Stimulated activated naive CD8-positive, alpha-beta T cell treated with anti-CD3 and anti-CD28 coated beads, Interleukin-15, Interleukin-2, amounts not matched to agents 100 U/mL and 50 U/mL, for 24 hours (primary cell): ENCODE results near the gene UBE2R2.
"Not testable (repeated sequence)": the region's sequence is repeated elsewhere in the genome, so short reads cannot be mapped to it uniquely, and the experiment has no call there.

Experiments
- ATAC-seq: fragments of 150-1000 bp; cut with Tn5 transposase; one replicate; pipeline ENCODE4 v1.10.0; 2021
- DNase-seq: peaks from one replicate; pipeline ENCODE4 v3.0.0; 2021

UBE2R2 gene

GRCh38 chr9:33799928-33800704 lies 16.8 kb upstream of the UBE2R2 start:
- no peak for ATAC-seq
- no peak for DNase-seq

GRCh38 chr9:33800886-33801285 lies 16.1 kb upstream of the UBE2R2 start:
- DNase-seq (no peak), ATAC-seq (no peak)

DNA sequence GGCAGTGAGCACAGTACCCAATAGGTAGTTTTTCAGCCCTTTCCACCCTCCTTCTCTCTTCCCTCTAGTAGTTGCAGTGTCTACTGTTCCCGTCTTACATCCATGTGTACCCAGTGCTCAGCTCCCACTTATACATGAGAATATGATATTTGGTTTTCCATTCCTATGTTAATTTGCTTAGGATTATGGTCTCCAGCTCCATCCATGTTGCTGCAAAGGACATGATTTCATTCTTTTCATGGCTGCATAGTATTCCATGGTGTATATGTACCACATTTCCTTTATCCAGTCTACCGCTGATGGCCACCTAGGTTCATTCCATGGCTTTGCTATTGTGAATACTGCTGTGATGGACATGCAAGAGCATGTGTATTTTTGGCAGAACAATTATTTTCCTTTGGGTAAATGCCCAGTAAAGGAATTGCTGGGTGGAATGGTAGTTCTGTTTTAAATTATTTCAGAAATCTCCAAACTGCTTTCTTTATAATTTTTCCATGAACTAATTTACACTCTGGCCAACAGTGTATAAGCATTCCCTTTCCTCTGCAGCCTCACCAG lies 14.9 kb upstream of the UBE2R2 start:
- ATAC-seq: not testable (repeated sequence)

GRCh38 chr9:33804196-33804595 lies 12.8 kb upstream of the UBE2R2 start:
- ATAC-seq: not testable (repeated sequence)

More for the DNA sequence above, 14.9 kb upstream of the UBE2R2 start:
- not testable (repeated sequence) for DNase-seq

DNA sequence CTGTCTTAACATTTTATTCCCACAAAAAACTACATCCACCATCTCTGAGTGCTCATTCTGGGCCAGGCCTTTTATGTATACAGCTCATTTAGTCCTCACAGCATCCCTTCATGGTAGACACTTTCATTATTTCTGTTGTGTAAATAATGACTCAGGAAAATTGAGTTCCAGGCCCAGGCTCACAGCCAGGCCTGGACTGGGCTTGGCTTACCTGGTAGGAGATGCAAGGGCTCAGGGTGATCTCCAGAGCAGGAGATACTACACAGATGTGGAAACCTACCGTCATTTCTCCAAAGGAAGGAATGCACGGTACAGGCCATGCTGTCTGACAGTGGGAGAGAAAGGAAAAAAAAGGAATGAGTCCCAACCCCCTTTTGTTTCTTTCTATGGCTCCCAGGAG lies 9.8 kb upstream of the UBE2R2 start:
- not testable (repeated sequence) for ATAC-seq, DNase-seq

More at GRCh38 chr9:33804196-33804595, 12.8 kb upstream of the UBE2R2 start:
- not testable (repeated sequence) for DNase-seq

DNA sequence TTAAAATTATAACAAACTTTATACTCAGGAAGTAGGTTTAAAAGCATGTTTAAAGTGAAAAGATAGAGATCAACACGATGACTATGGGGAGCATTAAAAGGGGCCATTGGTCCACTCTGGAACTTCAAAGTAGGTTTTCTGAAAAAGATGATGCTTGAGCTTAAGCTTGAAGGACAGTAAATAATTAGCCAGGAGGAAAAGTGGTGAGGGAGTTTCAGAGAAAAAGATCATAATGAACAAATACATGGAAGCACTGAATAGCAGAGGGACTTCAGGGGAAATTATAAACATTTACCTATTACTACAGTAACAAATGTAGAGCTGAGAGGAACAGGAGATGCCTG lies 8.0 kb upstream of the UBE2R2 start:
- not testable (repeated sequence) for ATAC-seq, DNase-seq

DNA sequence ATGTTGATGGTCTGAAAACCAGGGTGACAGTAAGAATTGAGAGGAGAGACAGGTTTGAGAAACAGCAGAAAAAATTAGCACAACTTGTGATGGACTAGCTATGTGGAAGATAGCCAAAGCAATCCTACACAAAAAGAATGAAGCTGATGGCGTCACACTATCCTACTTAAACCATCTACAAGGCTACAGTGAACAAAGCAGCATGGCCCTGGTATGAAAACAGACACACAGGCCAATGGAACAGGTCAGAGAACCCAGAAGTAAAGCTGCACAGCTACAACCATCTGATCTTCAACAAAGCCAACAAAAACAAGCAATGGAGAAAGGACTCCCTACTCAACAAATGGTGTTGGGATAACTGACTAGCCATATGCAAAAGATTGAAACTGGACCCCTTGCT lies 7.5 kb upstream of the UBE2R2 start:
- DNase-seq (no peak), ATAC-seq (no peak)

DNA sequence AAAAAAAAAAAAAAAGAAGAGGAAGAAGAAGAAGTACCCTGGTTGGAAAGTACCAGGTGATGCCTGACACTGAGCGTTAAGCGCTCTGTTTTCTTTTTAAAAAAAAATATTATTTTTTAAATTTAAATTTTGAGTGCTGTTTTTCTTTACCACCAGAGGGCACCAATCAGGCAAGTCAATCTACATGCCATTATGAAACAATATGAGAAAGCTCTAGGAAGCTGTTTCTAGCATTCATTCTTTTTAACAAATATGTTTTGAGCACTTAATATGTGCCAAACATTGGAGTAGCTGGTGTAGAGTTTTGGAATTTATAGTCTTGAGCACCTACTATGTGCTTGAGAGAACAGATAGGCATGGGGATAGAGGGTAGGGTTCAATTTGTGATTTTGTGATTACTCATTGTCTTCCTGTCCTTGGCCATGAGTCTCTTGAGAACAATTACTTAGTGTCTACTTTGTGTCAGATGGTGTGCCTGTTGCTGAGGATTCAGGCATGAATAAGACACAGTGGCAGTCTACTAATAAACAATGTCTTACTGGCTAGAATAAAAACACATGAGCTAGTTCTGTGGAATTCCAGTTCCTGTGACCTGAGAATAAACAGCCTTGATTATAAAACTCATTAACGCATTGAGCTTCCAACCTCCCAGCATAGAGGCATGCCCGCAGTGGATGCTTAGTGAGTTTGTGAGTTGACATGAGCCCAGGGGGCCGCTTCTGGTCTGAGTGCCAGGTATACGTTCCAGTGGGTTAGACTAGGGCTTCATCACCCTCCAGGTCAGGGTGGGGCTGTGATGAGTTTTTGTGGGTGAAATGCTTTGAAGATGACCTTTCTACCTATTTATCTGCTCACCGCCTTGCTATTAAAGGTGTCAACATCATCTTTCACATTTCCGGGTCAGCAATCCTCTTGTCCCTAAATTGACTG lies 3.0 kb upstream of the UBE2R2 start:
- ATAC-seq (no peak), DNase-seq (no peak)

- ATAC-seq (no peak), DNase-seq (no peak)
Measured at GRCh38 chr9:33815781-33816180, 1.2 kb upstream of the UBE2R2 start.

DNA sequence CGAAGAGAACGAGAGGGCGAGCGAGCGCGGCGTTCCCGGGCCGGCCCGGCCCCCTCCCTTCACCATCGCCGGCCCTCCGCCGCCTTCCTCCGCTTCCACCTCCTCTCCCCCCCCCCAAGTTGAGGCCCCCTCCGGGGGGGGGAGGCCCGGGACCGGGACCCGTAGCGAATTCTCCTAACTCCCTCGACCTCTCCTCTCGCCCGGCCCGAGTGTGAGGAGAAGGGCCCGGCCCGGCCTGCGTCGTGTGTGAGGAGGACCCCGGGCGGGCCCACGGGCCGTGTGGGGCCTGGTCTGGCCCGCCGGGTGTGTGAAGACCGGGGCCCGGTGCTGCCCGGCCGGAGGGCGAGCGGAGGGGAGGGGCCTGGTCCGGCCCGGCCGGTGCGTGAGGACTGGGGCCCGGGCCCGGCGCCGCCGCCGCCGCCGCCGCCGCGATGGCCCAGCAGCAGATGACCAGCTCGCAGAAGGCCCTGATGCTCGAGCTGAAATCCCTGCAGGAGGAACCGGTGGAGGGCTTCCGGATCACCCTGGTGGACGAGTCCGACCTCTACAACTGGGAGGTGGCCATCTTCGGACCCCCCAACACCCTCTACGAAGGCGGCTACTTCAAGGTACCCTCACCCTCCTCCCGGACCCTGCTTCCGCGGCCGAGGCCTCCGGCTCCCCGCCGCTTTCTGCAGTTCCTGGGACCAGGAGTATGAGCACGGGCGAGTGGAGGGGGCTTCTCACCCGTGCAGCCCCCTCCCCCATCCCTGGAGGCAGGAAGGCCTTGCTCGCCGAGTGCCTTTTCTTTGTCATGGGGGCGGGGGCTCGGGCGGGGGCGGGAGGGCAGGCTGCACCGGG lies 587 bp downstream of the UBE2R2 start:
- DNase-seq (peak; percentile 57), ATAC-seq (peak; percentile 5)

DNA sequence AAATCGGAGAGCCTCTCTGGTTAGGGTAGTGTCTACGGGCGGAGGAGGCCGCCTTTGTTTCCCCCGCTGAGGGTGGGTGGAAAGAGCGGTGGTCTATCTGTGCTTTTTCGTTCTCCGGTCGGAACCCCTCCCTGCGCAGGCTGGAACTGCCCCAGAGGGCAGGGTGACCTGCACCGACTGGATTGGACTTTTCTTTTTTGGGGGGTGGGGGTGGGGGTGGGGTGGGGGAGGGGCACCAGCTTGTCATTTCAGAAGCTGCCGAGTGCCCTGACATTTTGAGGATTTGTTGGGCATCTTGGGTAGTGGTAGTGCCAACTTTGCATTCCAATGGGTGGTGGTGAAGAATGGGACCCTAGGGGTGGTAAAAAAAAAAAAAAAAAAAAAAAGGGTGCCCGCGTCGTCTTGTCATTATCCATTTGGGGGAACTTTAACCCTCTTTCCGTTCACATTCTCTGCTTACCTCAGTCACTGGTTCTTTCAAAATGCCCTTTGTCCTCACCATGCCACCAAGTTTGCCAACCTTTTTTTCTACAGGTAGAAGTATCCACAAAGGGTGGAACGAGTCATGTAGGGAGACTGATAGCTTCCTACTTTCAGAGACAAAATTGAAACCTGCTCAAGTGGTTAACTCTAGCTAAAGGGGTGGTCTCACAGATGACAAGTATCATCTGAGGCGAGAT lies 1.3 kb downstream of the UBE2R2 start:
- DNase-seq: no peak

GRCh38 chr9:33818847-33819500 lies 2.0 kb downstream of the UBE2R2 start:
- DNase-seq (no peak), ATAC-seq (no peak)

More for the DNA sequence above, 1.3 kb downstream of the UBE2R2 start:
- ATAC-seq: peak; percentile 21

- DNase-seq (no peak), ATAC-seq (no peak)
Measured at GRCh38 chr9:33820231-33820745, 3.3 kb downstream of the UBE2R2 start.

- ATAC-seq (no peak), DNase-seq (no peak)
Measured at GRCh38 chr9:33823801-33824200, 6.8 kb downstream of the UBE2R2 start.

GRCh38 chr9:33827285-33827684 lies 10.3 kb downstream of the UBE2R2 start:
- DNase-seq: not testable (repeated sequence)

GRCh38 chr9:33829641-33830230 lies 12.8 kb downstream of the UBE2R2 start:
- DNase-seq, ATAC-seq: not testable (repeated sequence)

More at GRCh38 chr9:33827285-33827684, 10.3 kb downstream of the UBE2R2 start:
- not testable (repeated sequence) for ATAC-seq

- ATAC-seq (no peak), DNase-seq (no peak)
Measured at GRCh38 chr9:33835625-33836260, 18.8 kb downstream of the UBE2R2 start.

DNA sequence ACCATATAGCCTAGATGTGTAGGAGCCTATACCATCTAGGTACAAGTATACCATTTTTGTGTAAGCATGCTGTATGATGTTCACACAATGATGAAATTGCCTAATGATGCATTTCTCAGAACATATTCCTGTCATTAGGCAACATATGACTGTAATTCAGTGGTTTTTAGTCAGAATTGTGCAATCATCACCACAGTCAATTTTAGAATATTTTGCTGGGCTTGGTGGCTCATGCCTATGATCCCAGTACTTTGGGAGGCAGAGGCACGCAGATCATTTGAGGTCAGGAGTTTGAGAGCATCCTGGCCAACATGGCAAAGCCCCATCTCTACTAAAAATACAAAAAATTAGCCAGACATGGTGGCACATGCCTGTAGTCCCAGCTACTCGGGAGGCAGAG lies 19.3 kb downstream of the UBE2R2 start:
- DNase-seq: not testable (repeated sequence)
- ATAC-seq: peak; percentile 93

DNA sequence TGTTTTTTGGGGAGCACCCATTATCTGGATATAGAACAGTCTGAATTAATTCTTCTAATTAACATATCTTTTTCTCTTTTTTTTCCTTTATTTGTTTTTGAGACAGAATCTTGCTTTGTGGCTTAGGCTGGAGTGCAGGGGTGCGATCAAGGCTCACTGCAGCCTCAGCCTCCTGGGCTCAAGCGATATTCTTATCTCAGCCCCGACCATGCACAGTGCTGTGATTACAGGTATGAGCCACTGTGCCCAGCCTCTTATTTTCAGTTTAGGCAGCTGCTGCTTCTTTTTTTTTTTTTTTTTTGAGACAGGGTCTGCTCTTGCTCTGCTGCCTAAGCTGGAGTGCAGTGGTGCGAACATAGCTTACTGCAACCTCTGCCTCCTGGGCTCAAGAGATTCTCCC lies 20.2 kb downstream of the UBE2R2 start:
- DNase-seq (no peak), ATAC-seq (no peak)
